CD14-positive monocyte (primary cell): ENCODE measurements around the gene PDK2. TPM values are rescaled to one million over a fixed set of nuclear protein-coding genes. Genes with fewer than 3 reads are reported as not detected.

ENCODE experiments used
- DNase-seq, 3 donors: peaks; one replicate each; pipeline ENCODE4 v3.0.0-alpha.2; 2011 to 2022
- H2AFZ ChIP-seq: 2 replicates; pipeline ENCODE4 v1.6.0; 2012; ENCODE audit warnings: mild to moderate bottlenecking, low read depth, low read length, inconsistent platforms; ENCODE audit not compliant: insufficient read depth, poor library complexity, severe bottlenecking
- H3K27ac ChIP-seq, 2 donors: 1 replicate in 1 of 2; 2 replicates in 1 of 2; pipeline ENCODE4 v1.5.1; 2012 to 2013; ENCODE audit warnings: low read length in 2 of 2, control low read depth in 1 of 2, inconsistent platforms in 1 of 2, low read depth in 1 of 2, mild to moderate bottlenecking in 1 of 2
- H3K27me3 ChIP-seq, 2 donors: one replicate each; pipeline versions ENCODE4 v1.6.0 to v1.6.1; 2011 to 2013; ENCODE audit warnings: low read length in 2 of 2; ENCODE audit not compliant: control insufficient read depth in 2 of 2, insufficient read depth in 2 of 2
- H3K36me3 ChIP-seq, 2 donors: replicated peaks in 1 of 2; 1 replicate in 1 of 2; 2 replicates in 1 of 2; pipeline versions ENCODE4 v1.5.1 to v1.6.1; 2012 to 2013; ENCODE audit warnings: low read length in 2 of 2, control low read depth in 1 of 2, inconsistent platforms in 1 of 2, mild to moderate bottlenecking in 1 of 2; ENCODE audit not compliant: insufficient read depth in 2 of 2, control insufficient read depth in 1 of 2
- H3K4me1 ChIP-seq, 2 donors: 1 replicate in 1 of 2; 2 replicates in 1 of 2; pipeline versions ENCODE4 v1.5.1 to v1.6.1; 2012 to 2013; ENCODE audit warnings: low read length in 2 of 2, control low read depth in 1 of 2, inconsistent platforms in 1 of 2, mild to moderate bottlenecking in 1 of 2, moderate library complexity in 1 of 2; ENCODE audit not compliant: insufficient read depth in 2 of 2, control insufficient read depth in 1 of 2
- H3K4me2 ChIP-seq: replicated peaks from 2 replicates; pipeline ENCODE3; 2012; ENCODE audit warnings: low read length, moderate library complexity, mild to moderate bottlenecking; ENCODE audit not compliant: poor library complexity, severe bottlenecking; ENCODE audit errors: extremely low read depth
- H3K4me3 ChIP-seq, 3 experiments: fragments of 200-600 bp in 1 of 3; sonication (generic) in 1 of 3; replicated peaks in 1 of 3; 1 replicate in 2 of 3; 2 replicates in 1 of 3; pipeline ENCODE4 v1.5.1; 2011 to 2013; ENCODE audit warnings: low read length in 3 of 3, mild to moderate bottlenecking in 3 of 3, control low read depth in 2 of 3, low read depth in 2 of 3, inconsistent platforms in 1 of 3, moderate library complexity in 1 of 3
- H3K79me2 ChIP-seq: 2 replicates; pipeline ENCODE4 v1.6.0; 2012; ENCODE audit warnings: mild to moderate bottlenecking, control low read depth, inconsistent platforms, low read length, moderate library complexity; ENCODE audit not compliant: insufficient read depth
- H3K9ac ChIP-seq: 2 replicates; pipeline ENCODE4 v1.6.0; 2017; ENCODE audit warnings: low read length, mild to moderate bottlenecking; ENCODE audit not compliant: insufficient read depth, poor library complexity, severe bottlenecking
- H3K9me3 ChIP-seq, 2 donors: replicated peaks in 1 of 2; 1 replicate in 1 of 2; 2 replicates in 1 of 2; pipeline versions ENCODE4 v1.5.1 to v1.6.1; 2012 to 2013; ENCODE audit warnings: low read length in 2 of 2, control low read depth in 1 of 2; ENCODE audit not compliant: control insufficient read depth in 1 of 2, insufficient read depth in 1 of 2
- H4K20me1 ChIP-seq: 2 replicates; pipeline ENCODE4 v1.6.0; 2012; ENCODE audit warnings: mild to moderate bottlenecking, low read length, control low read depth, moderate library complexity; ENCODE audit not compliant: insufficient read depth
- H3K27ac Mint-ChIP-seq, 7 donors: one replicate each; pipeline ENCODE4 v1.8.0; 2020; ENCODE audit warnings: mild to moderate bottlenecking in 7 of 7, mixed read lengths in 7 of 7, moderate library complexity in 6 of 7, inconsistent platforms in 2 of 7
- H3K27me3 Mint-ChIP-seq, 3 donors: one replicate each; pipeline ENCODE4 v1.8.0; 2021 to 2022; ENCODE audit warnings: low read depth in 3 of 3, mild to moderate bottlenecking in 3 of 3, mixed read lengths in 3 of 3, moderate library complexity in 3 of 3, inconsistent platforms in 1 of 3
- H3K36me3 Mint-ChIP-seq, 2 donors: one replicate each; pipeline ENCODE4 v1.8.0; 2020; ENCODE audit warnings: mixed read lengths in 2 of 2, inconsistent platforms in 1 of 2, mild to moderate bottlenecking in 1 of 2
- H3K4me1 Mint-ChIP-seq: one replicate; pipeline ENCODE4 v1.8.0; 2020; ENCODE audit warnings: mild to moderate bottlenecking, mixed read lengths
- H3K4me3 Mint-ChIP-seq, 2 donors: one replicate each; pipeline ENCODE4 v1.8.0; 2020; ENCODE audit warnings: mild to moderate bottlenecking in 2 of 2, mixed read lengths in 2 of 2, moderate library complexity in 1 of 2
- H3K9me3 Mint-ChIP-seq, 7 donors: one replicate each; pipeline ENCODE4 v1.8.0; 2020 to 2022; ENCODE audit warnings: mixed read lengths in 7 of 7, mild to moderate bottlenecking in 6 of 7, moderate library complexity in 6 of 7, inconsistent platforms in 2 of 7
- WGBS: methylation state at CpG from one replicate; pipeline ENCODE4 v1.1.5; 2013; ENCODE audit warnings: missing lambda C conversion rate; ENCODE audit not compliant: insufficient coverage; 5-methylcytosine and 5-hydroxymethylcytosine counted together
- intact Hi-C, 2 donors: fragments of 100-400 bp; cut with micrococcal nuclease; formaldehyde crosslinking; loops; one replicate each; pipeline versions ENCODE4 v1.15.0 to v1.15.1; 2023
- polyA plus RNA-seq, 3 donors: library from polyadenylated mRNA; depleted of rRNA in 1 of 3; unstranded in 2 of 3; stranded (reverse) in 1 of 3; fragments of 300-500 nt in 2 of 3; fragments of >200 nt in 1 of 3; fragmentation: Illumina TruSeq in 2 of 3; gene quantifications; 1 replicate in 2 of 3; 2 replicates in 1 of 3; pipeline ENCODE4 v1.2.3, GENCODE V29; 2012 to 2021
- TF ChIP-seq, protein P1 (sequence below): fragments of 200-600 bp; IDR thresholded peaks from one replicate; pipeline ENCODE4 v1.8.0; 2022; ENCODE audit warnings: antibody characterized with exemption, mild to moderate bottlenecking

Gene PDK2
- polyA plus RNA-seq, 3 donors = 15.9 to 43.0 (median 23.4) TPM

DNA sequence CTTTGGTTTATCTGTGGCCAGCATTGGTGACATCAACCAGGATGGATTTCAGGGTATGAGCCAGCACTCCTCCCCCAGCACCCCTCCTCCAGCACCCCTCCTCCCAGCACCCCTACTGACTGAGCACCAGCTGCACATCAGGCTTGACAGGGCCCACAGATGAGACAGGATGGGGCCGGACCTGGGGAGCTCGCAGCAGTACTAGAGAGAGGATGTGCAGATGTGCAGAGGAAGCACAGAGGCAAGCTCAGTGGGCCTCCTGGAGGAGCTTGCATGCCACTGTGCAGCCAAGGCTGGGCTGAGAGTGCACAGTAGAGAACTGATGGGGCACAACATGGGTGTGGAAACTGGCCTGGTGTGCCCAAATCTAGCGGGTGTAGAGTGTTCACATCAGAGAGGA lies 23.0 kb upstream of the PDK2 start:
- Histone ChIP-seq H3K9ac (no peak overlapping the region), H3K27ac (no peak overlapping the region), H2AFZ (no peak overlapping the region), H3K9me3 (peaks cover 0 to 9% of the 10 kb centered on the region in 2 donors), H3K36me3 (no peaks in the 10 kb centered on the region), H3K4me3 (no peak overlapping the region), H3K79me2 (no peaks in the 10 kb centered on the region), H3K4me1 (no peaks in the 10 kb centered on the region), H4K20me1 (no peaks in the 10 kb centered on the region), H3K27me3 (no peaks in the 10 kb centered on the region), H3K4me2 (no peak overlapping the region)
- Mint-ChIP-seq H3K27ac (peak overlapping the region in 1 of 7 donors; percentile 5), H3K4me1 (no peaks in the 10 kb centered on the region), H3K36me3 (no peaks in the 10 kb centered on the region), H3K4me3 (no peak overlapping the region), H3K27me3 (peaks cover 4 to 7% (median 5%) of the 10 kb centered on the region in 3 donors), H3K9me3 (peaks cover 2 to 12% (median 8%) of the 10 kb centered on the region in 7 donors)
- TF ChIP-seq, protein P1, sequence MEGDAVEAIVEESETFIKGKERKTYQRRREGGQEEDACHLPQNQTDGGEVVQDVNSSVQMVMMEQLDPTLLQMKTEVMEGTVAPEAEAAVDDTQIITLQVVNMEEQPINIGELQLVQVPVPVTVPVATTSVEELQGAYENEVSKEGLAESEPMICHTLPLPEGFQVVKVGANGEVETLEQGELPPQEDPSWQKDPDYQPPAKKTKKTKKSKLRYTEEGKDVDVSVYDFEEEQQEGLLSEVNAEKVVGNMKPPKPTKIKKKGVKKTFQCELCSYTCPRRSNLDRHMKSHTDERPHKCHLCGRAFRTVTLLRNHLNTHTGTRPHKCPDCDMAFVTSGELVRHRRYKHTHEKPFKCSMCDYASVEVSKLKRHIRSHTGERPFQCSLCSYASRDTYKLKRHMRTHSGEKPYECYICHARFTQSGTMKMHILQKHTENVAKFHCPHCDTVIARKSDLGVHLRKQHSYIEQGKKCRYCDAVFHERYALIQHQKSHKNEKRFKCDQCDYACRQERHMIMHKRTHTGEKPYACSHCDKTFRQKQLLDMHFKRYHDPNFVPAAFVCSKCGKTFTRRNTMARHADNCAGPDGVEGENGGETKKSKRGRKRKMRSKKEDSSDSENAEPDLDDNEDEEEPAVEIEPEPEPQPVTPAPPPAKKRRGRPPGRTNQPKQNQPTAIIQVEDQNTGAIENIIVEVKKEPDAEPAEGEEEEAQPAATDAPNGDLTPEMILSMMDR = no peak
- intact Hi-C loops = no loop called here
- DNase-seq = no peak
- WGBS = 86% methylated on average over 2 of the region's 3 CpGs

GRCh38 chr17:50072925-50073324 lies 22.2 kb upstream of the PDK2 start:
- H3K9me3 ChIP-seq = peaks cover 0 to 9% of the 10 kb centered on the region in 2 donors
- TF ChIP-seq, protein P1 = no peak
- Mint-ChIP-seq H3K27ac (no peak overlapping the region), H3K9me3 (peaks cover 2 to 12% (median 8%) of the 10 kb centered on the region in 7 donors), H3K4me3 (no peak overlapping the region), H3K4me1 (no peaks in the 10 kb centered on the region), H3K36me3 (no peaks in the 10 kb centered on the region), H3K27me3 (peaks cover 4 to 7% (median 6%) of the 10 kb centered on the region in 3 donors)
- no peak overlapping the region for H2AFZ ChIP-seq
- intact Hi-C loops = no loop called here
- no peaks in the 10 kb centered on the region for H3K4me1 ChIP-seq
- no peak overlapping the region for H3K4me3 ChIP-seq
- H3K9ac ChIP-seq = no peak overlapping the region
- 90% methylated on average over 1 of the region's 1 CpG for WGBS
- DNase-seq = no peak
- no peaks in the 10 kb centered on the region for H4K20me1 ChIP-seq
- no peak overlapping the region for H3K27ac ChIP-seq
- H3K36me3 ChIP-seq = no peaks in the 10 kb centered on the region
- H3K4me2 ChIP-seq = no peak overlapping the region
- no peaks in the 10 kb centered on the region for H3K27me3 ChIP-seq
- no peaks in the 10 kb centered on the region for H3K79me2 ChIP-seq
